Astrocyte (in vitro differentiated cells and primary cell): ENCODE data around the gene MICAL1.

Experiments used
- CTCF ChIP-seq: IDR thresholded peaks from 2 replicates; pipeline ENCODE4 v1.5.1; 2011; ENCODE audit warnings: low read depth, mild to moderate bottlenecking, inconsistent platforms, low read length, moderate library complexity; ENCODE audit not compliant: insufficient read depth
- EZH2 ChIP-seq: IDR thresholded peaks from 2 replicates; pipeline ENCODE4 v1.6.1; 2012; ENCODE audit warnings: mild to moderate bottlenecking, low read length, inconsistent platforms; ENCODE audit not compliant: insufficient read depth

GRCh38 chr6:109475625-109476024, 20.1 kb upstream of the MICAL1 start:
- TF ChIP-seq EZH2 (no peak), CTCF (no peak)
